H1 (cell line): ENCODE data around the gene AKR1C2. TPM values are rescaled to one million over a fixed set of nuclear protein-coding genes. Genes with fewer than 3 reads are reported as not detected.

Experiments
- CTCF ChIA-PET: fragments of 300-600 bp; sonication (Branson Sonifier 250); formaldehyde crosslinking; loops from one replicate; lab custom pipeline; 2021; ENCODE audit not compliant: partially characterized antibody; lab: Charles Lee
- POLR2A ChIA-PET: fragments of 300-600 bp; sonication (Branson Sonifier 250); formaldehyde crosslinking; loops from one replicate; lab custom pipeline; 2021; ENCODE audit warnings: inconsistent platforms; ENCODE audit not compliant: partially characterized antibody; lab: Charles Lee
- DNase-seq, 2 experiments: peaks; one replicate each; pipeline versions ENCODE4 v3.0.0 to v3.0.0-alpha.2; 2010 to 2022; ENCODE audit warnings: low spot score in 2 of 2, low read depth in 1 of 2, mixed read lengths in 1 of 2
- FAIRE-seq: peaks from 2 replicates; lab custom pipeline; 2011; peaks lifted over from hg19 to GRCh38; lab: Jason Lieb, UNC
- H2AFZ ChIP-seq: 2 replicates; pipeline ENCODE4 v1.8.1; 2012; ENCODE audit warnings: low read length, inconsistent platforms
- H2AK5ac ChIP-seq: 2 replicates; pipeline ENCODE4 v1.6.1; 2013; ENCODE audit warnings: low read depth, low read length
- H2BK120ac ChIP-seq: replicated peaks from 2 replicates; pipeline ENCODE3; 2013; ENCODE audit warnings: low read depth, low read length, inconsistent platforms
- H2BK12ac ChIP-seq: 2 replicates; pipeline ENCODE4 v1.6.1; 2013; ENCODE audit warnings: low read depth, low read length
- H2BK15ac ChIP-seq: 2 replicates; pipeline ENCODE4 v1.6.1; 2013; ENCODE audit warnings: low read length
- H2BK20ac ChIP-seq: 2 replicates; pipeline ENCODE4 v1.6.1; 2013; ENCODE audit warnings: low read length
- H2BK5ac ChIP-seq: 2 replicates; pipeline ENCODE4 v1.6.1; 2013; ENCODE audit warnings: low read depth, low read length
- H3K14ac ChIP-seq: 2 replicates; pipeline ENCODE4 v1.6.1; 2013; ENCODE audit warnings: inconsistent platforms; ENCODE audit not compliant: insufficient read length
- H3K18ac ChIP-seq: 2 replicates; pipeline ENCODE4 v1.6.1; 2013; ENCODE audit warnings: low read length; ENCODE audit errors: extremely low read depth
- H3K23ac ChIP-seq: 2 replicates; pipeline ENCODE4 v1.6.1; 2013; ENCODE audit warnings: inconsistent platforms; ENCODE audit not compliant: insufficient read length
- H3K23me2 ChIP-seq: 2 replicates; pipeline ENCODE4 v1.6.1; 2013; ENCODE audit warnings: low read depth, low read length
- H3K27ac ChIP-seq: 2 replicates; pipeline ENCODE4 v1.6.1; 2011; ENCODE audit warnings: low read depth, low read length, inconsistent platforms
- H3K27me3 ChIP-seq, 4 experiments: replicated peaks in 1 of 4; 1 replicate in 1 of 4; 2 replicates in 3 of 4; pipeline versions ENCODE4 v1.6.1 to v1.8.1; 2011 to 2013; ENCODE audit warnings: low read length in 3 of 4, mild to moderate bottlenecking in 3 of 4, inconsistent platforms in 2 of 4, mixed read lengths in 2 of 4, moderate library complexity in 1 of 4; ENCODE audit not compliant: control insufficient read depth in 3 of 4, insufficient read depth in 3 of 4; ENCODE audit errors: extremely low read depth in 1 of 4
- H3K36me3 ChIP-seq, 4 experiments: 2 replicates each; pipeline versions ENCODE4 v1.6.1 to v1.8.1; 2011 to 2013; ENCODE audit warnings: mild to moderate bottlenecking in 4 of 4, low read length in 3 of 4, moderate library complexity in 2 of 4, control low read depth in 1 of 4, inconsistent platforms in 1 of 4; ENCODE audit not compliant: insufficient read depth in 4 of 4, control insufficient read depth in 2 of 4
- H3K4ac ChIP-seq: replicated peaks from 2 replicates; pipeline ENCODE3; 2013; ENCODE audit warnings: low read length, low read depth, mixed read lengths, inconsistent platforms; ENCODE audit not compliant: insufficient read length
- H3K4me1 ChIP-seq, 4 experiments: replicated peaks in 1 of 4; 1 replicate in 1 of 4; 2 replicates in 3 of 4; pipeline versions ENCODE4 v1.6.1 to v1.8.1; 2011 to 2013; ENCODE audit warnings: low read length in 3 of 4, inconsistent platforms in 2 of 4, mixed read lengths in 1 of 4; ENCODE audit not compliant: insufficient read depth in 4 of 4, control insufficient read depth in 3 of 4
- H3K4me2 ChIP-seq, 2 experiments: 2 replicates each; pipeline versions ENCODE4 v1.6.1 to v1.8.1; 2011 to 2013; ENCODE audit warnings: low read depth in 2 of 2, low read length in 2 of 2, control low read depth in 1 of 2, inconsistent platforms in 1 of 2, mild to moderate bottlenecking in 1 of 2; ENCODE audit not compliant: insufficient read depth in 1 of 2
- H3K4me3 ChIP-seq, 4 experiments: fragments of 200-600, 300-600 bp in 1 of 4; sonication (generic), shearing (Covaris generic), sonication (Bioruptor Twin) in 1 of 4; 2 replicates each; pipeline versions ENCODE4 v1.5.1 to v1.8.1; 2011 to 2016; ENCODE audit warnings: low read length in 4 of 4, low read depth in 3 of 4, control low read depth in 2 of 4, inconsistent platforms in 2 of 4, mild to moderate bottlenecking in 2 of 4, mixed read lengths in 1 of 4, moderate library complexity in 1 of 4; ENCODE audit not compliant: insufficient read depth in 2 of 4; ENCODE audit errors: extremely low read depth in 1 of 4
- H3K56ac ChIP-seq: replicated peaks from 2 replicates; pipeline ENCODE3; 2013; ENCODE audit warnings: low read depth, mild to moderate bottlenecking, mixed read lengths, low read length, inconsistent platforms; ENCODE audit not compliant: insufficient read length
- H3K79me1 ChIP-seq: 2 replicates; pipeline ENCODE4 v1.6.1; 2013; ENCODE audit warnings: low read depth, low read length, control low read depth
- H3K79me2 ChIP-seq, 2 experiments: 2 replicates each; pipeline versions ENCODE4 v1.6.1 to v1.8.1; 2012 to 2013; ENCODE audit warnings: low read length in 2 of 2, mild to moderate bottlenecking in 2 of 2, inconsistent platforms in 1 of 2; ENCODE audit not compliant: insufficient read depth in 2 of 2, control insufficient read depth in 1 of 2
- H3K9ac ChIP-seq, 4 experiments: replicated peaks in 1 of 4; 1 replicate in 1 of 4; 2 replicates in 3 of 4; pipeline versions ENCODE4 v1.6.1 to v1.8.1; 2011 to 2013; ENCODE audit warnings: low read depth in 3 of 4, low read length in 3 of 4, control low read depth in 2 of 4, mild to moderate bottlenecking in 2 of 4, moderate library complexity in 2 of 4, inconsistent platforms in 1 of 4; ENCODE audit errors: extremely low read depth in 1 of 4
- H3K9me3 ChIP-seq, 2 experiments: 2 replicates each; pipeline versions ENCODE4 v1.6.1 to v1.8.1; 2012 to 2013; ENCODE audit warnings: mild to moderate bottlenecking in 2 of 2, moderate library complexity in 2 of 2, control low read depth in 1 of 2, inconsistent platforms in 1 of 2, low read depth in 1 of 2, low read length in 1 of 2, mixed read lengths in 1 of 2; ENCODE audit not compliant: insufficient read depth in 2 of 2
- H4K20me1 ChIP-seq, 2 experiments: replicated peaks in 1 of 2; 2 replicates each; pipeline versions ENCODE3 to v1.8.1; 2011 to 2013; ENCODE audit warnings: inconsistent platforms in 2 of 2, low read length in 2 of 2, mild to moderate bottlenecking in 1 of 2; ENCODE audit not compliant: insufficient read depth in 2 of 2, control insufficient read depth in 1 of 2
- H4K5ac ChIP-seq: 2 replicates; pipeline ENCODE4 v1.6.1; 2013; ENCODE audit warnings: low read length, low read depth, mixed read lengths, inconsistent platforms; ENCODE audit not compliant: insufficient read length
- H4K8ac ChIP-seq: 2 replicates; pipeline ENCODE4 v1.8.0; 2013; ENCODE audit warnings: mild to moderate bottlenecking, moderate library complexity, low read length, inconsistent platforms; ENCODE audit not compliant: insufficient read depth; ENCODE audit errors: extremely low read depth
- H4K91ac ChIP-seq: replicated peaks from 2 replicates; pipeline ENCODE3; 2013; ENCODE audit warnings: low read length, mixed read lengths, inconsistent platforms; ENCODE audit not compliant: insufficient read length
- BCL11A ChIP-seq, 2 experiments: IDR thresholded peaks; one replicate each; pipeline ENCODE4 v1.6.1; 2011; ENCODE audit warnings: low read depth in 2 of 2, low read length in 2 of 2, mild to moderate bottlenecking in 2 of 2
- CREB1 ChIP-seq: IDR thresholded peaks from 2 replicates; pipeline ENCODE4 v1.6.1; 2012; ENCODE audit warnings: inconsistent platforms
- EGR1 ChIP-seq: IDR thresholded peaks from 2 replicates; pipeline ENCODE4 v1.6.1; 2011; ENCODE audit warnings: low read depth, low read length, borderline replicate concordance
- EZH2 ChIP-seq: fragments of 200-600 bp; sonication (generic); IDR thresholded peaks from 2 replicates; pipeline ENCODE4 v1.7.1; 2012; ENCODE audit warnings: low read depth, mild to moderate bottlenecking, moderate library complexity, low read length, inconsistent platforms; ENCODE audit not compliant: severe bottlenecking
- MAFK ChIP-seq: IDR thresholded peaks from 2 replicates; pipeline ENCODE4 v1.6.1; 2012; ENCODE audit warnings: low read depth, mild to moderate bottlenecking, improper control_type of control experiment, low read length
- PHF8 ChIP-seq: fragments of 200-600 bp; sonication (generic); conservative IDR thresholded peaks from 2 replicates; pipeline ENCODE4 v1.7.1; 2012; ENCODE audit warnings: low read depth, mild to moderate bottlenecking, inconsistent platforms, low read length, moderate library complexity
- POU5F1 ChIP-seq: IDR thresholded peaks from 2 replicates; pipeline ENCODE4 v1.6.1; 2011; ENCODE audit warnings: low read depth, mild to moderate bottlenecking, low read length, moderate library complexity
- RFX5 ChIP-seq: IDR thresholded peaks from 2 replicates; pipeline ENCODE4 v1.6.1; 2011; ENCODE audit warnings: low read depth, low read length, improper control_type of control experiment, borderline replicate concordance
- SIRT6 ChIP-seq: IDR thresholded peaks from one replicate; pipeline ENCODE4 v1.7.1; 2012; ENCODE audit warnings: low read length, inconsistent platforms
- SP1 ChIP-seq: IDR thresholded peaks from 2 replicates; pipeline ENCODE4 v1.6.1; 2011; ENCODE audit warnings: low read depth, low read length
- TEAD4 ChIP-seq: IDR thresholded peaks from 2 replicates; pipeline ENCODE4 v1.6.1; 2012; ENCODE audit warnings: low read depth, low read length, inconsistent platforms, mixed read lengths
- WGBS, 2 experiments: shearing (Covaris generic) in 1 of 2; methylation state at CpG; one replicate each; pipeline versions ENCODE4 v1.1.6 to v1.1.7; 2013 to 2015; ENCODE audit warnings: low lambda C conversion rate in 2 of 2, mixed read lengths in 2 of 2, inconsistent platforms in 1 of 2, low coverage in 1 of 2, missing lambda C conversion rate in 1 of 2; ENCODE audit not compliant: insufficient replicate concordance in 2 of 2, insufficient coverage in 1 of 2, insufficient read length in 1 of 2; ENCODE audit errors: extremely low coverage in 1 of 2, missing lambda C conversion rate in 1 of 2; 5-methylcytosine and 5-hydroxymethylcytosine counted together
- polyA plus RNA-seq, 7 experiments: library from polyadenylated mRNA; depleted of rRNA in 3 of 7; stranded (reverse) in 5 of 7; unstranded in 2 of 7; fragments of >200 nt in 5 of 7; fragments of 200-250 nt in 2 of 7; gene quantifications; 1 replicate in 5 of 7; 2 replicates in 1 of 7; 4 replicates in 1 of 7; pipeline versions ENCODE4 v1.2.1 to v1.2.3, GENCODE V29; 2011 to 2013; ENCODE audit warnings: missing spikeins in 2 of 7, mixed read lengths in 2 of 7
- total RNA-seq: library from RNA; stranded (reverse); fragmentation: NEBNext Ultra II Directional; extraction: Animal tissue kit (Norgen Biotek cat#: 25700); gene quantifications from 2 replicates; pipeline ENCODE4 v1.2.1, GENCODE V29; 2021
- TF ChIP-seq, protein P1 (sequence below): IDR thresholded peaks from 2 replicates; pipeline ENCODE4 v1.6.1; 2012; ENCODE audit warnings: inconsistent platforms

The AKR1C2 gene
- total and polyA plus RNA-seq, 2 of the 8 experiments (the other 6 are each of a cell fraction or from before 2014, with no cell fraction given), result 0.77 to 1.2 TPM

DNA sequence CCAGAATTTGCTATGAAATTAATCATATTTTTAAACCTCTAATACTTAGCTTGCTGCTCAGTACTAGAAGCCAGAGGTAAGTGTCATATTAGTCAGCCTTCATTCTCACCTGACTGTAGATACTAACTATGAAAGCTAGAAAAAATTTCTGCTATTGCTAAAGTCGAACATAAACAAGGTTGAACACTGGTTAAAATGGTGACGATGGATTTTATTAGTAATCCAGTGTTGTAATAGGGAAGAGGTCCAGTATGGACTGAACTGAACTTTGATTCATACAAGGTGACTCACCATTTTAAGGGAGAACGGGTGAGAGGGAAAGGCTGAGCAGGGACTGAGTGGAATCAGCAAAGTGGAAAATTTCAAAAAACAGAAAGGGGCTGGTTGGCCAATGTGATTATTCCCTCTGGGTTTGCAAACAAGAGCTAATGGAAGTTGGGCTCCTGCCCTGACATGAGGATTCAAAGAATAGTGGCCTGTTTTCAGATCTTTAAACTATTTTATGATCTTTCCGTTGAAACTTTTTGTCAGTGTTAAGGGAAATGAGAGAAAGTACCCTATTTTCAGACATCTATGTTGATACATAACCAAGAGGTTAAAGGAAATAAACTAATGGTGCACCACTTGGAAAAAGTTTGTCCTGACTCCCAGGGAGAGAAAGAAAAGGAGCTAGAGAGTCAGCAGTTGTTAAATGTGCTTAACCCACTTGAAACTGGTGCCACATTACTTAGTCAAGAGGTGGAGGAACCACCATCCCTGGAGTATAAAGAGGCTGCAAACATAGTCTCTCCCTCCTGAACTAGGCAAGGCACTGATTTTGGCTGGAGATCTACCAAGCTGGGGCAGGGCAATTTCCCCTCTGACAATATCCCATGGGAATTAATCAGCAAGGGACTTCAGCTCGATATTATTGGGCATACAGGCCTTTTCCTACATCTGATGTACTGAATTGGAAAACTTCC, 55.7 kb downstream of the AKR1C2 start:
- Histone ChIP-seq H3K14ac (no peak overlapping the region), H3K18ac (peak overlapping the region; percentile 21; the same call in 1 of the 2 replicates), H3K23ac (no peak overlapping the region), H3K56ac (no peak overlapping the region), H2BK15ac (no peak overlapping the region), H3K4ac (no peak overlapping the region), H2BK120ac (no peak overlapping the region), H3K27me3 (no peaks in the 10 kb centered on the region; a peak in 1 of 7 replicates), H3K79me2 (no peaks in the 10 kb centered on the region), H3K23me2 (no peaks in the 10 kb centered on the region), H2AFZ (no peak overlapping the region), H4K20me1 (no peaks in the 10 kb centered on the region), H3K9ac (no peak overlapping the region), H4K91ac (no peak overlapping the region), H3K9me3 (no peaks in the 10 kb centered on the region), H3K4me2 (no peak overlapping the region), H3K79me1 (no peaks in the 10 kb centered on the region), H4K8ac (no peak overlapping the region), H2BK5ac (no peak overlapping the region), H3K4me3 (no peak overlapping the region), H3K4me1 (peaks cover 3 to 21% (median 14%) of the 10 kb centered on the region in 4 experiments), H3K36me3 (no peaks in the 10 kb centered on the region), H2AK5ac (no peak overlapping the region), H2BK20ac (no peak overlapping the region), H3K27ac (no peak overlapping the region), H4K5ac (no peak overlapping the region), H2BK12ac (no peak overlapping the region)
- ChIA-PET CTCF (interaction anchor here (0.7 to 2.9 kb wide), 3 partner anchors 34 to 160 kb away, joined by 3 to 14 read pairs (median 10); no protein-coding TSS in a partner anchor), POLR2A (no interaction called here)
- no peak for DNase-seq
- 53% methylated on average over 5 of the region's 5 CpGs; no CpG with 5 or more reads in 1 of the 2 experiments for WGBS, 2 experiments
- FAIRE-seq, result no peak
- no peak for TF ChIP-seq CREB1
- TF ChIP-seq EGR1, result no peak
- TF ChIP-seq TEAD4, result no peak
- no peak for TF ChIP-seq POU5F1
- no peak for TF ChIP-seq SP1
- no peak for TF ChIP-seq SIRT6
- TF ChIP-seq EZH2, result no peak
- TF ChIP-seq, protein P1, sequence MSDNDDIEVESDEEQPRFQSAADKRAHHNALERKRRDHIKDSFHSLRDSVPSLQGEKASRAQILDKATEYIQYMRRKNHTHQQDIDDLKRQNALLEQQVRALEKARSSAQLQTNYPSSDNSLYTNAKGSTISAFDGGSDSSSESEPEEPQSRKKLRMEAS, result no peak
- no peak for TF ChIP-seq RFX5
- TF ChIP-seq BCL11A (IDR thresholded peaks at IDR 0.05; ENCODE audit: low read depth in 2 of 2, low read length in 2 of 2), result no peak
- no peak for TF ChIP-seq PHF8
- no peak for TF ChIP-seq MAFK
